ENCODE results near the gene CNOT8. TPM values are rescaled to one million over a fixed set of nuclear protein-coding genes. Genes with fewer than 3 reads are reported as not detected.

The CNOT8 gene
- polyA plus RNA-seq, 1 donor from 2014 or later = 146 TPM

DNA sequence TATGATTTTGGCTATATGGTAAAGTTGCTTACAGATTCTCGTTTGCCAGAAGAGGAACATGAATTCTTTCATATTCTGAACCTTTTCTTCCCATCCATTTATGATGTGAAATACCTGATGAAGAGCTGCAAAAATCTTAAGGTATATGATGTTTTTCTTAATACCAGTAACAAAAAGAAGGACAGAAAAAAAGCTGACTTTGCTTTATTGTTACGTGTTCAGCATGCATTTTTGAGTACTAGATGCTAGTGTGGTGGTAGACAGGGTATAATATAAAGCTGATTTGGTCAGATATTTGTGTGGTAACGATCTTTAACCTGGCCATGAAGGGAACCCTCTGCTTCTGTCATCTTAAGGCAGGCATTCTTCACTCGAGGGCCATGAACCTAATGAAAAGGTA, 13.3 kb downstream of the CNOT8 start:
- no peaks in the 10 kb centered on the region for H3K79me2 ChIP-seq (replicated peaks; ENCODE audit: insufficient read depth, low read length)
- H2AFZ ChIP-seq (ENCODE audit: low read depth, low read length) = no peak overlapping the region
- H3K9me2 ChIP-seq (ENCODE audit: insufficient read depth, low read length) = no peaks in the 10 kb centered on the region
- H3K27ac ChIP-seq (ENCODE audit: low read length) = no peak overlapping the region
- H3K36me3 ChIP-seq (ENCODE audit: insufficient read depth, low read length) = peaks cover 17% of the 10 kb centered on the region
- no peak overlapping the region for H3K4me3 ChIP-seq (ENCODE audit: low read length)
- no peak overlapping the region for H3K9ac ChIP-seq (ENCODE audit: low read length)
- H3F3A ChIP-seq (ENCODE audit: insufficient read depth, low read length, poor library complexity, severe bottlenecking) = no peaks in the 10 kb centered on the region
- no peaks in the 10 kb centered on the region for H3K9me3 ChIP-seq (ENCODE audit: low read length)
- H3K4me2 ChIP-seq (ENCODE audit: low read length) = no peak overlapping the region
- H3K27me3 ChIP-seq (ENCODE audit: insufficient read depth, low read depth, low read length) = no peaks in the 10 kb centered on the region
- no peaks in the 10 kb centered on the region for H4K20me1 ChIP-seq (ENCODE audit: insufficient read depth)
- TF ChIP-seq TAF1 (IDR thresholded peaks at IDR 0.05; ENCODE audit: low read depth) (no peak), EZH2 (IDR thresholded peaks at IDR 0.05; ENCODE audit: borderline replicate concordance, insufficient read depth, low read length, poor library complexity, severe bottlenecking) (no peak), SMC3 (conservative IDR thresholded peaks at IDR 0.05; ENCODE audit: poor library complexity) (no peak), POLR2AphosphoS5 (IDR thresholded peaks at IDR 0.05) (no peak), EP300 (conservative IDR thresholded peaks at IDR 0.05; ENCODE audit: poor library complexity, severe bottlenecking) (no peak), MXI1 (conservative IDR thresholded peaks at IDR 0.05; ENCODE audit: poor library complexity, severe bottlenecking) (no peak), RAD21 (conservative IDR thresholded peaks at IDR 0.05) (no peak)
- TF ChIP-seq, protein P1, sequence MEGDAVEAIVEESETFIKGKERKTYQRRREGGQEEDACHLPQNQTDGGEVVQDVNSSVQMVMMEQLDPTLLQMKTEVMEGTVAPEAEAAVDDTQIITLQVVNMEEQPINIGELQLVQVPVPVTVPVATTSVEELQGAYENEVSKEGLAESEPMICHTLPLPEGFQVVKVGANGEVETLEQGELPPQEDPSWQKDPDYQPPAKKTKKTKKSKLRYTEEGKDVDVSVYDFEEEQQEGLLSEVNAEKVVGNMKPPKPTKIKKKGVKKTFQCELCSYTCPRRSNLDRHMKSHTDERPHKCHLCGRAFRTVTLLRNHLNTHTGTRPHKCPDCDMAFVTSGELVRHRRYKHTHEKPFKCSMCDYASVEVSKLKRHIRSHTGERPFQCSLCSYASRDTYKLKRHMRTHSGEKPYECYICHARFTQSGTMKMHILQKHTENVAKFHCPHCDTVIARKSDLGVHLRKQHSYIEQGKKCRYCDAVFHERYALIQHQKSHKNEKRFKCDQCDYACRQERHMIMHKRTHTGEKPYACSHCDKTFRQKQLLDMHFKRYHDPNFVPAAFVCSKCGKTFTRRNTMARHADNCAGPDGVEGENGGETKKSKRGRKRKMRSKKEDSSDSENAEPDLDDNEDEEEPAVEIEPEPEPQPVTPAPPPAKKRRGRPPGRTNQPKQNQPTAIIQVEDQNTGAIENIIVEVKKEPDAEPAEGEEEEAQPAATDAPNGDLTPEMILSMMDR (IDR thresholded peaks at IDR 0.05; ENCODE audit: poor library complexity, severe bottlenecking) = no peak
- TF ChIP-seq, protein P2, sequence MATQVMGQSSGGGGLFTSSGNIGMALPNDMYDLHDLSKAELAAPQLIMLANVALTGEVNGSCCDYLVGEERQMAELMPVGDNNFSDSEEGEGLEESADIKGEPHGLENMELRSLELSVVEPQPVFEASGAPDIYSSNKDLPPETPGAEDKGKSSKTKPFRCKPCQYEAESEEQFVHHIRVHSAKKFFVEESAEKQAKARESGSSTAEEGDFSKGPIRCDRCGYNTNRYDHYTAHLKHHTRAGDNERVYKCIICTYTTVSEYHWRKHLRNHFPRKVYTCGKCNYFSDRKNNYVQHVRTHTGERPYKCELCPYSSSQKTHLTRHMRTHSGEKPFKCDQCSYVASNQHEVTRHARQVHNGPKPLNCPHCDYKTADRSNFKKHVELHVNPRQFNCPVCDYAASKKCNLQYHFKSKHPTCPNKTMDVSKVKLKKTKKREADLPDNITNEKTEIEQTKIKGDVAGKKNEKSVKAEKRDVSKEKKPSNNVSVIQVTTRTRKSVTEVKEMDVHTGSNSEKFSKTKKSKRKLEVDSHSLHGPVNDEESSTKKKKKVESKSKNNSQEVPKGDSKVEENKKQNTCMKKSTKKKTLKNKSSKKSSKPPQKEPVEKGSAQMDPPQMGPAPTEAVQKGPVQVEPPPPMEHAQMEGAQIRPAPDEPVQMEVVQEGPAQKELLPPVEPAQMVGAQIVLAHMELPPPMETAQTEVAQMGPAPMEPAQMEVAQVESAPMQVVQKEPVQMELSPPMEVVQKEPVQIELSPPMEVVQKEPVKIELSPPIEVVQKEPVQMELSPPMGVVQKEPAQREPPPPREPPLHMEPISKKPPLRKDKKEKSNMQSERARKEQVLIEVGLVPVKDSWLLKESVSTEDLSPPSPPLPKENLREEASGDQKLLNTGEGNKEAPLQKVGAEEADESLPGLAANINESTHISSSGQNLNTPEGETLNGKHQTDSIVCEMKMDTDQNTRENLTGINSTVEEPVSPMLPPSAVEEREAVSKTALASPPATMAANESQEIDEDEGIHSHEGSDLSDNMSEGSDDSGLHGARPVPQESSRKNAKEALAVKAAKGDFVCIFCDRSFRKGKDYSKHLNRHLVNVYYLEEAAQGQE (IDR thresholded peaks at IDR 0.05; ENCODE audit: borderline replicate concordance) = no peak

DNA sequence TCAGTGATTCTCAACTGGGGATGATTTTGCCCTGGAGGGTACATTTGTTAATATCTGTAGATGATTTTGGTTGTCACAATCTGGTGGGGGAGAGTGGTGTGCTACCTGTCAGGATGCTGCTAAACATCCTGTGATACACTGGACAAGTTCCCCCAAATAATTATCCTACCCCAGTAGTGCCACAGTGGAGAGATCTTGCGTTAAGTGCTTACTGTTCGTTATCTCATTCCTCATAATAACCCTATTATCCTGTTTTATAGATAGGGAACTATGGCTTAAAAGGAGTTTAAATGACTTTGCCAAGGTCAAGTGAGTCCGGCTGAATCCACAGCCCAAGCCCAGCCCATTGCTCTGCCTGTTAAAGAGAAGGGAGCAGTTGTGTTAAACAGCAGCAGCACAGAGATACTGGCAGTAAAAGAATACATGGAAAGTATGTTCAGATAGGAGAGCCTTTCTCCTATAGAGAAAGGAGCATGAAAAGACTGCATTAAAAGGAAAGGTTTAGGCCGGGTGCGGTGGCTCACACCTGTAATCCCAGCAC, 15.4 kb downstream of the CNOT8 start:
- H3K9me2 ChIP-seq (ENCODE audit: insufficient read depth, low read length) = no peaks in the 10 kb centered on the region
- no peaks in the 10 kb centered on the region for H3F3A ChIP-seq (ENCODE audit: insufficient read depth, low read length, poor library complexity, severe bottlenecking)
- no peak overlapping the region for H3K4me3 ChIP-seq (ENCODE audit: low read length)
- H3K27me3 ChIP-seq (ENCODE audit: insufficient read depth, low read depth, low read length) = no peaks in the 10 kb centered on the region
- H3K27ac ChIP-seq (ENCODE audit: low read length) = no peak overlapping the region
- peaks cover 23% of the 10 kb centered on the region for H3K36me3 ChIP-seq (ENCODE audit: insufficient read depth, low read length)
- H3K79me2 ChIP-seq (replicated peaks; ENCODE audit: insufficient read depth, low read length) = no peaks in the 10 kb centered on the region
- H3K4me2 ChIP-seq (ENCODE audit: low read length) = no peak overlapping the region
- TF ChIP-seq MXI1 (conservative IDR thresholded peaks at IDR 0.05; ENCODE audit: poor library complexity, severe bottlenecking) (no peak), RAD21 (conservative IDR thresholded peaks at IDR 0.05) (no peak), POLR2AphosphoS5 (IDR thresholded peaks at IDR 0.05) (no peak), EZH2 (IDR thresholded peaks at IDR 0.05; ENCODE audit: borderline replicate concordance, insufficient read depth, low read length, poor library complexity, severe bottlenecking) (no peak), SMC3 (conservative IDR thresholded peaks at IDR 0.05; ENCODE audit: poor library complexity) (no peak), TAF1 (IDR thresholded peaks at IDR 0.05; ENCODE audit: low read depth) (no peak), EP300 (conservative IDR thresholded peaks at IDR 0.05; ENCODE audit: poor library complexity, severe bottlenecking) (no peak)
- TF ChIP-seq, protein P2 (IDR thresholded peaks at IDR 0.05; ENCODE audit: borderline replicate concordance) = no peak
- TF ChIP-seq, protein P1 (IDR thresholded peaks at IDR 0.05; ENCODE audit: poor library complexity, severe bottlenecking) = no peak
- H3K9me3 ChIP-seq (ENCODE audit: low read length) = no peaks in the 10 kb centered on the region
- no peak overlapping the region for H3K9ac ChIP-seq (ENCODE audit: low read length)
- H2AFZ ChIP-seq (ENCODE audit: low read depth, low read length) = no peak overlapping the region
- no peaks in the 10 kb centered on the region for H4K20me1 ChIP-seq (ENCODE audit: insufficient read depth)
